Erythroblast (primary cell): ENCODE measurements around the gene FCN1.

Experiments
- DNase-seq, 2 experiments: peaks; one replicate each; lab custom pipeline; 2025; lab: John Stamatoyannopoulos, UW
- GATA1 ChIP-seq: IDR thresholded peaks from 2 replicates; pipeline ENCODE4 v1.6.1; 2011; ENCODE audit warnings: low read depth, mild to moderate bottlenecking, control low read depth, low read length, moderate library complexity
- POLR2A ChIP-seq: IDR thresholded peaks from 2 replicates; pipeline ENCODE4 v1.6.1; 2011; ENCODE audit warnings: mild to moderate bottlenecking, low read length

FCN1 gene

DNA sequence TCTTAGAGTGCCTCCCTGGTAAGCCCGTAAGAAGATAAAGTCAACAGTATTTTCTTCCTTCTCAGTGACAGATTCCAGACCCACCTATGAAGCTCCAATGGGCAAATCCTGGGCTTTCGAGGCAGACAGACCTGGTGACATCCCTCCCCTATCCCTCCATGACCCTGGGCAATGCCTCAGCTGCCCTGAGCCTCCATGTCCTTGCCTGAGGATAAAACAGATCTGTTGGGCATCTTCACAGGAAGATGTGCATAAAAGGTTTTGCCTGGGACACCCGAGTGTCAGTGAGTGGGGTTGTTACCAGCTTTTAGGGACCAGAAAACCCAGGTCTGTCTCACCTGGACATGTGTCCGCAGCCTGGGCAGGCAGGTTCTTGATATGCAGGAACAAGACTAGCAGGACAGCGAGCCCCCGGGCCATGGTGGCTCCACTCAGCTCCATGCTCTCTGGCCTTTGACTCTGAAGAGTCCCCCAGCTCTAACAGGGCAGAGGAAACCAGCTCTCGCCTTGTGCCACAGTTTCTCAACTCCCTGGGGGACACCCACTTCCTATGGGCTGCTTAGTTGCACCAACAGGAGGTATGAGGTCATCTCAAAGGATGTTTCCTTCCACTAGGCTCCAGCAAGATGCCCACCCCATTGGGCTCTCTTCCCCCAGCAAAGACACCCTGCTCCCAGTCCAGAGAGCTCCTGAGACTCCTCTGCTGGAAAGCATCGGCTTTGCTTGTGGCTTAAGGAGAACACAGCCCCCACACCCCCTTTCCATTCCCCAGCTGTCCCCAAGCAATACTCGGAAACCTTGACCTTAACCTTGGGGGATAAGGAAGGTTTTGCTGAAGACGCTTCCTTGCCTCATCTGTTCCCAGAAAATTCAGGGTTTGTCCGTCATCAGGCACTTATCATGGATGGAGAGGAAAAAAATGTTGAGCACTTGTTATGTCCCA lies at the start of gene FCN1:
Gene FCN1 (minus strand): TSS at position 482 of the 943 bp plus-strand sequence. CDS start 41 bp downstream, at position 441.
- no peak for TF ChIP-seq POLR2A
- DNase-seq, result no peak

DNA sequence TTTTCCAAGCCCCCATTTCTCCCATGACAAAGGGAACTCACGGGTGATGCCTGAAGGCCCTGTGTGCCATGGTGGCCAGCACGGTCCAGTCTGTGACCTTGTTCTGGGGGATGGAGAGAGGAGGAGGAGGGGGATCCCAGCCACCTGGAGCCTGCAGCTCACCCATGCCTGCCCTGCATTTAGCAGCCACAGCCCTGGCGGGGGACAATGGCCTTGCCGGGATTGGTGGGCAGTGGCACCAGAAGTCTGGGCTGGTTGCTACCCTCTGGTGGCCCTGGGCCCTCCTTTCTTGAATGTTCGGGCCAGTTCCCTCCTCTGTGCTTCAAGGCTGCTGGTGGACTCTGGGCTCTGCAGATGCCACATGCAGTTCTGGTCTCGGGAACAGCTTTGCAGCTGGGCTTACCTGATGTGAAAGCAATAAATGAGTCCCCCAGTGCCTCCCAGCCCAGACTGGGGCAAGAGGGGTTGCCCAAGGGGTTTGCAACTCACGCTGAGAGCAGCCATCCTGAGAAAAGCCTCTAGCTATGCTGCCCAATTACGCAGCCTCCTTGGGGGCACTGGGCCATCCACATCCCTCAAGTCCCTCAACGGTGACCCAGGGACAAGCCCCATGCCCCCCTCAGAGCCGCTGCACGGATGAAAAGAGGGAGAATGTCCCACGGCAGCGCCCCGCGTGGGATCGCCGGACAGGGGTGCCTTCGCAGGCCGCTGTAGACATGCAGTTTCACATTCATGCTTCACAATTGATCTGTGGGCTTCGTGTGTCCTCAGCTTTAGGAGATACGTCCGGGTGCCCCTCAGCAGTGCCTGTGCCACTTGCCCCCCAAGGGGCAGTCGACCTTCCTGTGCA lies 49.2 kb upstream of the FCN1 start:
- DNase-seq, result no peak

DNA sequence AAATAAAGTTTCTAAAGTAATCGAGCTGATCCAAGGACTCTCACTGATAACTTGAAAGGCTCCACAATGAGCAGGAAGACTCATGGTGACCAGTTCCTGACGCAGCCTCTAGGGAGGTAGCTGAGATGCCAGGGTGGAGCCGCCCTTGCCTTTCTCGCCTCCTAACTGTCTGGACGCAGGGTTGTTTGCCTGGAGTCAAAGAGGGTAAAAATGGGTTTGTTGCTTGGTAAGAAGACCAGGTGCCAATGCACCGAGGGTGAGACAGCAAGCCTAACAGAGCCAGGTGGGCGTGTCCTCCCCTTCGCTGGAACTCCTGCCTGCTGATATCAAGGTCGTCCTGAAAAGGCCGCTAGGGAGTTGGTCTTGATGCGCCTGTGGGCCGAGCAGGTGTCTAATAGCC lies 48.6 kb upstream of the FCN1 start:
- TF ChIP-seq GATA1 (no peak), POLR2A (no peak)
- no peak for DNase-seq

More for the DNA sequence above, 49.2 kb upstream of the FCN1 start:
- TF ChIP-seq GATA1 (no peak), POLR2A (no peak)

DNA sequence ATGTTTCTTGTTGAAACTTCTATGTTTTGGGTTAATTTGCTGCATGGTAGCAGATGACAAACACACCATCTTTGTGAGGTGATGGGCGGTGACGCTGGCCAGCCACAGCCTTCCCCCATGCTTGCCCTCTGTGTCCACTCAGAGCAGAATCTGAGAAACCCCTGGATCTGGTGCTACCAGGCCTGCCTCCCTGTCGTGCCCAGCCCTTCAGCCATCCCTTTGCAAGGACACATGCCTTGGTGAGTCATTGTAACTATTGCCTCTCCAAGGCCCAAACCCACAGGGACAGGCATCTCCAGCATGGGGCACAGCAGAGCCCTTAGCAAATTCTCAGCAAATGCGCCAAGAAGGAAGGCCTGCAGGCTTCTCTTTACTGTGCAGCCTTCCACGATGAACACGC lies 48.1 kb upstream of the FCN1 start:
- no peak for DNase-seq
- TF ChIP-seq POLR2A, result no peak
- TF ChIP-seq GATA1, result no peak

DNA sequence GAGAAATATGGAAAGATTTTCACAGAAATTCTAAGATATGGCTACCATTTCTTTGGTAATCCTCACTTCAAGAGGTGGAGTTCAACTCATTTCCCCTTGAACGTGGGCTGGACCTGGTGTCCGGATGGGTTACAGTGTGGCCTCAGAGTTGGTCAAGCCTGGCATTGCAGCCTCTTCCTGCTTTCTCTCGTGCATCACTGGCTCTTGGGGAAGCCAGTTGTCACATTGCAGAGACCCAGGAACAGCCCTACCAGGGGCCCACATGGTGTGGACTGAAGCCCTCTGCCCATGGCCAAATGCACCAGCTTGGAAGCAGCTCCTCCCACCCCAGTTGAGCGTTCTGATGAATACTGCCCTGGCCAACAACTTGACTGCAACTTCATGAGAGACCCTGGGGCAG lies 47.7 kb upstream of the FCN1 start:
- no peak for TF ChIP-seq GATA1
- TF ChIP-seq POLR2A, result no peak
- DNase-seq, result no peak

DNA sequence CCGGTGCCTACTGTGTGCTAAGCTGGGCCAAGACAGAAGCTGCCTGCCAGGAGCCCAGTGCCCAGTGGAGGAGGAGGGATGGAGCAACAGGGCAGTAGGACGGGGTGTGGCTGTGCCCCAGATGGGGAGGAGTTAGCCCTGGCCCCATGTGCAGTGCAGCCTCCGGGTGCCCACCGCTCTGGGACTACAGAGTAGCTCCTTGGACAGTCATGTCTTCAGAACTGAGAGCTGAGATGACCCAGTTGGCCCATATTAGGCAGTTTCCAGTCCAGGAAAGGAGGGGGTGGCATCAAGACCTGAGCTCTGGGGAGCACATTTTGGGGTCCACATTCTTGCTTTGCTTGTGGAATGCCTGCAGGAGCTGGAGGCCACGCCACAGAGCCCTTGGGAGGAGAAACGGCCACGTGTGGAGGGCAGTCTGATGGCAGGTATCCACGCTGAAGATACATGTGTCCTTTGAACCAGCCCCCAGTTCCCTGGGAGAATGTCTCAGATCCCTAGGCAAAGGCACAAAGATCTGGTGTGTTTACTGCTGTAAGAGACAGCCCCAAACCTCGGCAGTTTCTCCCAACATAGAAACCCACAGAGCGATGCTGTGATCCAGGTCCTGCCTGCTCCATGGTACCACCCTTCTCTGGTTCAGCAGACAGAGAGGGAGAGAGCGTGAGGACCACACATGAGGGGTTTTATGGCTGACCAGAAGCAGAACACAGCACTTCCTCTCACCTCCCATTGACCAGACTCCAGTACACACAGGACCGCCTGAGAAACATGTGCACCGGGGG lies 46.8 kb upstream of the FCN1 start:
- TF ChIP-seq POLR2A (no peak), GATA1 (no peak)
- DNase-seq, result no peak

DNA sequence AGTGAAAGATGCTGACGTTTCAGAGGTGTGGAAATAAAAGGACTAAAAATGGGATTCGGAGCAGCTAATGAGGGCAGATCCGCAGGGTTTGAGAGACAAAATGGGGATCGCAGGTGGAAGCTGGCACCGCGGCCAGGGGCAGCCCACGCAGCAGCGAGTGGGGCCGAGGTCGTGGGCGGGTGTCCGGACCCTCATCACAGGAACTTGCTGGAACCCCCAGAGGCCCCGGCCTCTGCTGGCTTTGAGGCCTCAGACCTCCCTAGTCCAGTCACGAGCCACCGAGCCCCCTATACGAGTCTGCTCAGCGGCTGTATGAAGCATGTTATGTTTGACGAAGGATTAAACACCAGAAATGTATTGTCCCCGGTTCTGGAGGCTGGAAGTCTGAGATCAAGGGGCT lies 45.8 kb upstream of the FCN1 start:
- TF ChIP-seq POLR2A (no peak), GATA1 (no peak)
- DNase-seq, result no peak

DNA sequence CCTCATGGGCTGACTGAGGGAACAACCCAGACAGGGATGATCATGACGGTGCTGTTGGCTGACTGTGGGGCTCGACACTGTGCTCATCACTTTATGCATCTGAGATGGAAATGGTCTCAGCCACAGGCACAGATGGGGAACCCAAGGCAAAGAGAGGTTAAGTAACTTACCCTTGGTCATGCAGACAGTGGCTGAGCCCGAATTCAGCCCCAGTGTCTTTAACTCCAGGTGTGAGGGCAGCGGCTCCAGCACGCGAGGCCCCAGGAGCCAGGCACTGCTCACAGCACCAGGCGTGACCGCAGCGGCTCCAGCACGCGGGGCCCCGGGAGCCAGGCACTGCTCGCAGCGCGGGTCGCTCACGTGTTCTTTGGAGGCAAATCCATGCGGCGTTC lies 45.3 kb upstream of the FCN1 start:
- TF ChIP-seq GATA1 (no peak), POLR2A (no peak)
- DNase-seq, result no peak

DNA sequence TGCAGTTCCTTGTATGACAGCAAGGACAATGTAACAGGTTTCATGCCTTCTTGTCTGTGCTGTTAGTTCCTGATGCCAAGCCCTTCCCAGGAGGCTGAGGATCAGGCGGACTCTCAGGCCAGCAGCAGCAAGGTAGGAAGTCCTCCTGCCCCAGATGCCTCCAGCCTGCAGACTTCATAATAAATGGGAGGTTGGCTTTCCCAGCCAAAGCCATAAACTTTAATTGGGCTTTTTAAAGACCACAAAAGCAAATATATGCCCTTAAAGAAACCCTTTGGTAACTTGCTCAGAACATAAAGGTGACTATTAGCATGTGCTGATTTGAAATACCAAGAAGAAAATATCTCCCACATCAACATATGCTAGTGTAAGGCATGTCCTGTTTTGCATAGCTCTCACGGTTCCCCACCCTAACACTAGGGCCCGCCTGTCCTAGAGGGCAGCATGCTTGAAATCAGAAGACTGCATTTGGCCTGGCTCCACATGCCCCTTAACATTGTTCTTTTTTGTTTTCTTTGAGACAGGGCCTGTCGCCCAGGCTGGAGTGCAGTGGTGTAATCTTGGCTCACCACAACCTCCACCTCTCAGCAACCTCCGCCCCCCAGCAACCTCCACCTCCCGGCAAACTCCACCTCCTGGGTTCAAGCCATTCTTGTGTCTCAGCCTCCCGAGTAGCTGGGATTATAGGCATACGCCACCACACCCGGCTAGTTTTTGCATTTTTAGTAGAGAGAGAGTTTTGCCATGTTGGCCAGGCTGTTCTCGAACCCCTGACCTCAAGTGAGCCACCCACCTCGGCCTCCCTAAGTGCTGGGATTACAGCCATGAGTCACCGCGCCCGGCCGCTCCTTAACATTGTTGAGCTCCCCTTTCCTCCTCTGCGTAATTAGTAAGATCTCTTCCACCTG lies 44.6 kb upstream of the FCN1 start:
- DNase-seq, result no peak
- TF ChIP-seq POLR2A, result no peak
- no peak for TF ChIP-seq GATA1

DNA sequence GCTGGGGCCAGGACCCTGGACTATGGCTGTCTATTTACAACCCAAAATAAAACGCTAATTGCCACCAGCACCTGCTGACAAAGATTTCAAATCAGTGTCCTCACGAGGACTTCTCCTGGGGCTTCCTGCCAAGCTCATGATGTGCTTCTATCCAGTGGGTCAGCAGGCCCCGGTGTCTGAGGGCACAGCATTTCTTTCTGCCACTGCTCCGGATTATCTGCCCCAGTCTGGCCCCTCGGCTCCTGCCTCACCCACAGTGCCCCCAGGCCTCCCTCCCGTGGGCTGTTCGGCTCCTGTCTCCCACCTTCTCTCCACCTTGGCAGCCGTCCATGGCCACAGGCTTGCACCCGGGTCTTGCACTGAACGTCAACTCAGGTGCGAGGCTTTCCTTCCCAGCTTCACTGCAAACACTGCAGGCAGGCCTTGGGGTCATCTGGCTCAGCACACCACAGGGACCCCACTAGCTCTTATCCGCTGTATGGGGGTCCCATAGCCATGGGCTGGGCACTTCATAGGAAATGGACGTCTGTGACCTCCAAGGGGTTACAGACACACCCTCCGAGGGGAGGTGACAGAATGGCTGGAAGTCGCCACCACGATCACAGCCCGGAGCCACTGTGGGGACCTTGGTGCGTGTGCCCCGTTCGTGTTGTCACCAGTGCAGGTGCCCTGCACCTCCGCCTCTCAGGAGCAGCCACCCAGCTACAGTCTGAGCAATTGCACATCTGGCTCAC lies 43.8 kb upstream of the FCN1 start:
- DNase-seq, result no peak
- no peak for TF ChIP-seq POLR2A
- no peak for TF ChIP-seq GATA1

DNA sequence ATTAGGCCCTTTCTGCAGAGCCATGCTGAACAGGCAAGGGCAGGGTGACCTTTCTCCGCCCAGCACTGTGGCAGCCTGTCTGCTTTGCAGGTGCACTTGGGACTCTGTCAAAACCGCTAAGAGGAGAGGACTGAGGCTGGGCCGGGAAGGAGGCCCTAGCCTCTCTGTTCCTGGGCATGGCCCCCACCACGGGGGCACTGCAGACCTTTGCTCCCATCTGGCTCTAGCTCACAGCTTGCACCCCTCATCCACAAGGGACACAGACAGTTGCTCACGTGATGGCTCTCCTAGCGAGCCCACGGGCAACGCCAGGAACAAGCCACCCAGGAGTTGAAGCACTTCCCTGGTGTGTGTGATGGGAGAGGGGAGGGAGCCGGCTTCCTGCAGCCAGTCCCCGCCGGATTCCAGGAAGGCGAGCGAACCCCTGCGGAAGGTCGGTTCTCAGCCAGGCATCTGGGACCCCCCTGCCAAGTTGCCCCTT lies 43.0 kb upstream of the FCN1 start:
- TF ChIP-seq GATA1, result no peak
- TF ChIP-seq POLR2A, result no peak
- DNase-seq, result no peak

DNA sequence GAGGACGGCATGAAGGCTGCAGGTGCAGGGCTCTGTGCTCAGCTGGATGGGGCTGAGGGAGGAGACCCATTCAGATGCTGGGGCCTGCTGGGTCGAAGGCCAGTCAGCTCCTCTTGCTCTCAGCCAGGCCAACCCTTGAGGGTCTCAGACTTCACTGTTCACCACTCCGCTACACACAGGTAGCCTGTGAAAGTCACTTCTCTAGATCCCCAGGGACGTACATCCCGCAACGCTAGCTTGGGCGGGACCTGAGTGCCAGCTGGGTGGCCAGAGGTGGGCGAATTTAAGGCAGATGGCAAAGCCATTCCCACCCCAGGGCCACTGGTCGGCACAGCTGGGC lies 42.2 kb upstream of the FCN1 start:
- DNase-seq, result no peak
- TF ChIP-seq GATA1, result no peak
- TF ChIP-seq POLR2A, result no peak
